Measurements from ENCODE around the gene LMNB1. TPM values are rescaled to one million over a fixed set of nuclear protein-coding genes. Genes with fewer than 3 reads are reported as not detected.
"Not testable (repeated sequence)": the region's sequence is repeated elsewhere in the genome, so short reads cannot be mapped to it uniquely, and the experiment has no call there.

Gene LMNB1
- polyA plus RNA-seq, 12 donors: 33.8 to 77.4 (median 47.5) TPM; not detected in 1

- no peak for DNase-seq
Measured at GRCh38 chr5:126816649-126817048, 39.7 kb downstream of the LMNB1 start.

DNA sequence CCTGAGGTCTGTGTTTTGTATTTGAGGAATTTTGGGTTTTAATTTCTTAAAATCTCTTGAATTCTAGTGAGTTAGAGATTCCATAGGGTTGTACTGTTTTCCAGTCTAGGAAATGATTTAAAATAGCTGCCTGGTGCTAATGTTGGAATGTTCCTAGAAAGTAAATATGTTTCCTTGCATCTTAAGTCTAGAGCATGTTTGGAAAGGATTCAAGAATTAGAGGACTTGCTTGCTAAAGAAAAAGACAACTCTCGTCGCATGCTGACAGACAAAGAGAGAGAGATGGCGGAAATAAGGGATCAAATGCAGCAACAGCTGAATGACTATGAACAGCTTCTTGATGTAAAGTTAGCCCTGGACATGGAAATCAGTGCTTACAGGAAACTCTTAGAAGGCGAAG, 41.8 kb downstream of the LMNB1 start:
- no peak for DNase-seq

- no peak for DNase-seq
Measured at GRCh38 chr5:126819253-126819652, 42.3 kb downstream of the LMNB1 start.

DNA sequence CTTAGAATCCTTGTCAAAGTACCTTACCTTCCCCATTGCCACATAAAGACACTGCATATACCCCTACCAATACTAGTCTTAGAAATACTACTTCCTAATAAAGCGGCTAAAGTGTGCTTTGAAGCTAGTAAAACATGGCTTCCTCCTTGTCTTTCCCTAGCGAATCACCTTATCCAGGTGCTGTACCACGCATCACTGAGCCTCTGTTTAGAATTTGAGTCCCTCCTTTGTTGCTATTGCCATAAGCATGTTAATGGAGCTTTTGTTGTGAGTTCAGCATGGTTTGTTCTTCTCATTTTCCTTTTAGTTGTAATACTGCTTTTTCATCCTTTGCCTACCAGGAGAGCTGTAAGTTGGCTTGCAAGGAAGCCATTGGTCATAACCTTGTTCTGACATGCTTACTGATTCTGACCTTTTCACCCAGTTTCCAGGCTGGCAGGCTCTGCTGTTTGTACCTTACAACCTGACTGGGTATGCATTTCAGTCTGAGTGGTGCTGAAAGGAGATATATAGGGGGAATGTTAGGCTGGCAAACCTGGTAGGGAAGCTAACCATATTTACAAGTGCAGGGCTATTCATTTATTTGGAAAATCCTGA, 49.8 kb downstream of the LMNB1 start:
- DNase-seq: no peak

GRCh38 chr5:126829098-126829497, 52.2 kb downstream of the LMNB1 start:
- no peak for DNase-seq

DNA sequence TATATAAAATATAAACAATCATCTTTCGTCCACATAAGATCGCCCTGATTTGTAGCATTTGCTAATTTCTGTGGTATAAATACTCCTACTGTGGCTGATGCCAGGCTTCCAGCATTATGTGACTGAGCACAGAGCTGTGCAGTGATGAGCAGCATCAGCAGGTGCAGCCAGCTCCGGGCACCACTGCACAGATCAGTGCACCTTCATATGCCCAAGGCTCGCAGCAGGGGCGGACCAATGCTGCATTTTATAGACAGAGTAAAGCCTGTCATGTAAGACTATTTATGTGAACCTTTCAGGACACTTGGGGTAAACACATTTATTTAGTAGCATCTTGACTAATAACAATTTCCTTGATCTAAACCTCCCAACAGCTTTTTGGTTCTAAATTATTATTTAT, 53.1 kb downstream of the LMNB1 start:
- DNase-seq: no peak

GRCh38 chr5:126831156-126831555, 54.2 kb downstream of the LMNB1 start:
- DNase-seq: no peak

GRCh38 chr5:126836778-126837177, 59.8 kb downstream of the LMNB1 start:
- DNase-seq: no peak

- DNase-seq: no peak
Measured at GRCh38 chr5:126837242-126837641, 60.3 kb downstream of the LMNB1 start.

DNA sequence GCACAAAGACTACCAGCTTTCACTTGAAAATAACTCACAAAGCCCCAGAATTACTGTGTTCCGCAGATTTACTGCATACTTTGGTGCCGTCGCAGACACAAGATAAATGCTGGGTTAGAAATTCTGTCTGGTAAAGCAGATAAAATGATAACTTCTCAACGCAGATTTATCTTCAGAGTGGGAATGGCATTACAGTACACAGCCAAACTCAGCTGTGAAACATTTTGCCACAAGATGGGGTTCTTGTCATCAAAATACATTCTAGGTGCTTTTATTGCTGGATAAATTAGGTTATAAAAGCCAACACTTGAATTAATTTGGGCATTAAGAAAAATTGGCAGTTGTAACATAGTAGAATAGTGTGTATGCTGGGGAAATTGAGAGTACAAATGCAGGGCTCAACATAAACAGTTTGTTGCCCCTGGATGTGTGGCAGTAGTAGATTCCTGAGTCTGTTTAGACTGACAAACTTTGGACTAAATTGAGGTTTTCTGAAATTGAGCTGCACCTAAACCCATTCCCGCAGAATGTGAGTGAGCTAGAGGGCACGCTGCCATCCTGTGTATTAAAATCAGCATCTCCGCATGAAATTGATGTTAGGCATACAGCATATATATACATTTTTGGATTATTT, 61.1 kb downstream of the LMNB1 start:
- DNase-seq: no peak

DNA sequence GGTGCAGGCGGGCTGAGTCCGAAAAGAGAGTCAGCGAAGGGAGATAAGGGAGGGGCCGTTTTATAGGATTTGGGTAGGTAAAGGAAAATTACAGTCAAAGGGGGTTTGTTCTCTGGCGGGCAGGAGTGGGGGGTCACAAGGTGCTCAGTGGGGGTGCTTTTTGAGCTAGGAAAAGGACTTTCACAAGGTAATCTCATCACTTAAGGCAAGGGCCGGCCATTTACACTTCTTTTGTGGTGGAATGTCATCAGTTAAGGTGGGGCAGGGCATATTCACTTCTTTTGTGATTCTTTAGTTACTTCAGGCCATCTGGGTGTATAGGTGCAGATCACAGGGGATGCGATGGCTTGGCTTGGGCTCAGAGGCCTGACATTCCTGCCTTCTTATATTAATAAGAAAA, 62.5 kb downstream of the LMNB1 start:
- DNase-seq: not testable (repeated sequence)

GRCh38 chr5:126843375-126843774, 66.4 kb downstream of the LMNB1 start:
- DNase-seq: not testable (repeated sequence)

DNA sequence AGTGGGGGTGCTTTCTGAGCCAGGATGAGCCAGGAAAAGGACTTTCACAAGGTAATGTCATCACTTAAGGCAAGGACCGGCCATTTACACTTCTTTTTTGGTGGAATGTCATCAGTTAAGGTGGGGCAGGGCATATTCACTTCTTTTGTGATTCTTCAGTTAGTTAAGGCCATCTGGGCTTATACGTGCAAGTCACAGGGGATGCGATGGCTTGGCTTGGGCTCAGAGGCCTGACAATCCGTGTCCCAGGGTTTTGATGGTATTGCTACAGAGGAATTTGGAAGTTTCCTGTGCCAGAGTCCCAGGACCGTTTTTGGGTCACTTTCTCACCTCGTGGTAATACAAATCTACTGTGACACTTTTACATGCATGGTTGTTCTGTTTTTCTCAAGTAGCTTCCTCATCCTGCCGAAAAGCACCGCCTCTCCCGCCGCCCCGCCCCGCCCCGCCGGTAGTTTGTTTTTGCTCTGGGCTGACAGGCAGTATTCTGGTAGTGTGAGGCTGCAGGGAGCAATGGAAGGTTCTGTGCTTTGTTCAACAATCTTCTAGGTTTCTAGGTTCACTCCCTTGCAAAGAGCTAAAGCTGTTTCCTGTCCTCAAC, 68.6 kb downstream of the LMNB1 start:
- not testable (repeated sequence) for DNase-seq

GRCh38 chr5:126846344-126846743, 69.4 kb downstream of the LMNB1 start:
- no peak for DNase-seq

GRCh38 chr5:126846744-126847455, 70.0 kb downstream of the LMNB1 start:
- no peak for DNase-seq

DNA sequence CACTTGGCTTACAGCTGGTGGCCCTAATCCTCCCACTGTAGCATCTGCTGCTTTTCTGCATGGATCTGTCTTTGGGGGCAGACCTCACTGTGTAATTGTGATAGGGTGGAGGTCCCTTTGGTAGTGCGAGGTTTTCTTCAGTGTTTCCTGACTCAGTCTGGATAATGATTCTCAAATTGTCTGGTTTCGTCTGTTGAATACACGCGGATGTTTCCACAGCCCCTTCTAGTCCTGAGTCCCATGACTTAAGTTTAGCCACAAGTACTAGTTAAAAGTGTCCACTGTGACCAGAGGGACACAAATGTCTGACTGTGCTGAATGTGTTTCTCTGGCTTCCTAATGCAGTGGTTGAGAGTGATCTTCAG, 70.5 kb downstream of the LMNB1 start:
- no peak for DNase-seq

- DNase-seq: no peak
Measured at GRCh38 chr5:126847826-126848251, 70.9 kb downstream of the LMNB1 start.

DNA sequence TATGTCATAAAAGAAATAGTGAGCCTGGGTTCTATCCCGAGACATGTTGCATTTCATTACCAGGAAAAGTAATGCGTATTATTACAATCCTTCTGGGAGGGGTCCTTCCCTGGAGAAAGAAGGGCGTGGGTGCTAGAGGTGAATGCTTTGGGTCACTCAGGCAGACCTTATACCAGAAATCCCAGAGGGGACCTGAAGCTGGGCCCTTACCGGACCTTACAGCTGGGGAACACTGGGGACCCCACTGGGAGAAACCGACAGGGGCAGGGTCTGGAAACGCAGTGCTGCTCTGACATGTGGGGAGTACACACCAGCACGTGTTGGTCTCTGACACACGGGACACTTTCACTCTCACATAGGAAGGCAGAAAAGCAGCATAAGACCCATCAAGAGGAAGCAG, 71.3 kb downstream of the LMNB1 start:
- DNase-seq: no peak

DNA sequence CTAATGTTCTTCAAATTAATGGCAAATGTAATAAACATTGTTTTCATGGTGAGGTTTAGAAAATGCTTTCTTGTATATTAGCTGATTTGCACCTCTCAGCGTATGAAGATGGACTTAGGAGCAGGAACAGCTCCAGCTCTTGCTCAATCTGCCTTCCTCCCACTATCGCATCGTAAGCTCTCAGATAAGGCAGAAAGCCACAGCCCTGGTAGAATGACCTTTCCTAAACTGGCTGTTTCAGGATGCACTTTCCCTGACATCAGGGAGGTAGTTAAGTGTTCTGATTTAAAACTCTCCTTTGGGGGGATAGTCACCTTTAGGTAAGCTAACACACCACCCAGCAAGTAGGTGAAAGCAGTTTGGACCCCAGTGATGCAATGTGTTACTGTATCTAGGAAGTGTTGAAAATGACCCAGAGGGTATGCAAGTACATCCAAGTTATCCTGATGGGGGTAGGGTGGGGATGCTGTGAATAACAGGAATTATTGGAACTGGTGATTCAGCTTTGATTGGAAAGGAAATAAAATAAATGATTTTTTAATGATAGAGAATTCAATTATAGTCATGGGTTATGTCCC, 72.3 kb downstream of the LMNB1 start:
- no peak for DNase-seq

DNA sequence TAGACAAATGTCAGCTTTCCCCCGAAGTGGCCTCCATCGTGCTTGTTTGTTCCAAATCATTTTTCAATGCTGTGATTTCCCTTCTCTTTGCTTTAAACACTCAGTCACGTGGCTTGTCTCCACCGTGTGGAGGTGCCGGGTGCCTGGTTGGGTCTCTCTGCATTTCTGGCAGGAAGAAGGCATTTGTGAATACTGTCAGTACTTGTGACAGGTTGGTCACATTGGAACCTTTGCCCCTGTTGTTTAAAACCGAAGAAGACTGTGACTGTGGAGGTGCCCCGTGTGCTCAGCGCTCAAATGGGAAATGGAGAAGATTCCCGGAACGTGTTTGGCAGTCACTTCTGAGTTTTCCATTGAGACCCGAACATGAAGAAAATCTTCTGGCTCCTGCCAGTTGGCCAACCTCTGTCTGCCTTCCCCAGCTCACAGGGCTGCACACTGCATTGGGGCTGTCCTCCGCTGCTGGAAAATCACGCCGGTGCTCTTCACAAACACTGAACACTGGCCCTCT, 74.6 kb downstream of the LMNB1 start:
- DNase-seq: peak; percentile 92

GRCh38 chr5:126852091-126852571, 75.2 kb downstream of the LMNB1 start:
- no peak for DNase-seq

DNA sequence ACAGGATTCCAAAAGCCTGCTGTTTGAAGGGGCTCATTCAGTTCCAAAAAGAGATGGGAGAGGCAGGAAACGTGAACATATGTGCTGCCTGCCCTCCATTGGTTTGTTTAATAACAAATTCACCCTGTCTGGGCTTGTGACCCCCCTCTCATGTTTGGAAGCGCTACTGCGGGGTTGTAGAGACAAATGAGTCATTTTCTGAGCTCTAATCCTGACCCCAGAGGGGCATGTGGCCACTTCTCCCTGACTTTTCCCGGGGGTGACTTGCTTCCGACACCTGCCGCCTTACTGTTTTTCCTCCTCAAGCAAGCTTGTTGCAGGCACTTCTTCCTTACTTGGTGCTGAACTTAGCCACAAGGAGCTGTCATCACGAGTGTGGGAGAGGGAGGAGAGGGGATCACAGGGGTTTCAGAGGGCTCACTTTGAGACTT, 75.9 kb downstream of the LMNB1 start:
- no peak for DNase-seq

All from muscle of arm (tissue), 12 donors.